Airway epithelial cell (primary cell): Measurements from ENCODE around the gene LMX1A. TPM values are rescaled to one million over a fixed set of nuclear protein-coding genes. Genes with fewer than 3 reads are reported as not detected.

Source experiments
- total RNA-seq: library from RNA; depleted of rRNA; stranded (reverse); fragments of >200 nt; gene quantifications from 2 replicates; pipeline ENCODE4 v1.2.3, GENCODE V29; 2015

Gene LMX1A
- not detected in 2 replicates for total RNA-seq

GRCh38 chr1:165355977-165356811 is at the start of gene LMX1A:
Gene LMX1A (minus strand): TSS chr1:165356715. CDS start chr1:165355559, 1,156 bp downstream.

Other genes with a start within 250 kb of the LMX1A start
- gene RXRG, start 88.4 kb upstream of the LMX1A start, total RNA-seq = not detected in 2 replicates
- gene LRRC52, start 187.3 kb upstream of the LMX1A start, total RNA-seq = not detected in 2 replicates